SK-N-SH (cell line): ENCODE results near the gene ANKRD12. TPM values are rescaled to one million over a fixed set of nuclear protein-coding genes. Genes with fewer than 3 reads are reported as not detected.

ENCODE experiments used
- CTCF ChIA-PET: fragments of 300-600, 350-600 bp; formaldehyde crosslinking; extraction: SDS; loops from one replicate; lab custom pipeline; 2021; lab: Yijun Ruan, JAX
- POLR2A ChIA-PET: fragments of 350-600 bp; sonication (Branson Sonifier 250); formaldehyde crosslinking; extraction: SDS; loops from one replicate; lab custom pipeline; 2020; ENCODE audit warnings: antibody characterized with exemption, inconsistent platforms; lab: Yijun Ruan, JAX
- DNase-seq: peaks from one replicate; pipeline ENCODE4 v3.0.0; 2012
- H2AFZ ChIP-seq: fragments of 200-600 bp; sonication (generic); 2 replicates; pipeline ENCODE4 v1.8.1; 2016; ENCODE audit warnings: antibody characterized with exemption, mild to moderate bottlenecking, low read depth
- H3F3A ChIP-seq: fragments of 200-600 bp; sonication (generic); replicated peaks from 2 replicates; pipeline ENCODE3; 2016; ENCODE audit warnings: antibody characterized with exemption, mild to moderate bottlenecking; ENCODE audit not compliant: insufficient read depth
- H3K27ac ChIP-seq, 2 experiments: fragments of 200-500 bp in 1 of 2; fragments of 200-600 bp in 1 of 2; sonication (Bioruptor generic) in 1 of 2; sonication (generic), shearing (Covaris generic) in 1 of 2; 2 replicates each; pipeline versions ENCODE4 v1.5.1 to v1.6.1; 2014 to 2016; ENCODE audit warnings: low read depth in 2 of 2, inconsistent platforms in 1 of 2, low read length in 1 of 2, mild to moderate bottlenecking in 1 of 2, mixed read lengths in 1 of 2
- H3K27me3 ChIP-seq: fragments of 200-600 bp; sonication (generic), shearing (Covaris generic); 2 replicates; pipeline ENCODE4 v1.6.1; 2016; ENCODE audit warnings: mixed run types; ENCODE audit not compliant: insufficient read depth
- H3K36me3 ChIP-seq, 2 experiments: fragments of 200-500 bp in 1 of 2; fragments of 200-600 bp in 1 of 2; sonication (Bioruptor generic) in 1 of 2; sonication (generic) in 1 of 2; replicated peaks in 1 of 2; 2 replicates each; pipeline versions ENCODE3 to v1.5.1; 2014 to 2016; ENCODE audit warnings: low read length in 1 of 2, mild to moderate bottlenecking in 1 of 2; ENCODE audit not compliant: insufficient read depth in 2 of 2, control insufficient read depth in 1 of 2
- H3K4me1 ChIP-seq, 2 experiments: fragments of 200-500 bp in 1 of 2; fragments of 200-600 bp in 1 of 2; sonication (Bioruptor generic) in 1 of 2; sonication (generic), shearing (Covaris generic) in 1 of 2; 2 replicates each; pipeline versions ENCODE4 v1.5.1 to v1.6.1; 2014 to 2016; ENCODE audit warnings: low read depth in 1 of 2, low read length in 1 of 2, mixed run types in 1 of 2; ENCODE audit not compliant: insufficient read depth in 2 of 2, control insufficient read depth in 1 of 2
- H3K4me2 ChIP-seq: fragments of 200-600 bp; sonication (generic), shearing (Covaris generic); 2 replicates; pipeline ENCODE4 v1.6.1; 2017; ENCODE audit warnings: mixed run types
- H3K4me3 ChIP-seq, 2 experiments: fragments of 200-500 bp in 1 of 2; fragments of 200-600 bp in 1 of 2; sonication (Bioruptor generic) in 1 of 2; sonication (generic), shearing (Covaris generic) in 1 of 2; 2 replicates each; pipeline versions ENCODE4 v1.5.1 to v1.8.1; 2014 to 2016; ENCODE audit warnings: low read depth in 2 of 2, inconsistent platforms in 1 of 2, low read length in 1 of 2, mild to moderate bottlenecking in 1 of 2, mixed read lengths in 1 of 2, moderate library complexity in 1 of 2
- H3K79me2 ChIP-seq: fragments of 200-600 bp; sonication (generic); 2 replicates; pipeline ENCODE4 v1.8.1; 2017; ENCODE audit warnings: mild to moderate bottlenecking; ENCODE audit not compliant: insufficient read depth
- H3K9ac ChIP-seq: fragments of 200-600 bp; sonication (generic); 2 replicates; pipeline ENCODE4 v1.6.1; 2017; ENCODE audit warnings: mixed run types
- H3K9me2 ChIP-seq: fragments of 200-600 bp; sonication (generic); 2 replicates; pipeline ENCODE4 v1.6.1; 2017; ENCODE audit warnings: mixed run types
- H3K9me3 ChIP-seq: fragments of 200-600 bp; sonication (generic); 2 replicates; pipeline ENCODE4 v1.6.1; 2017; ENCODE audit warnings: mixed run types, mild to moderate bottlenecking, moderate library complexity
- H4K20me1 ChIP-seq: fragments of 200-600 bp; sonication (generic); 2 replicates; pipeline ENCODE4 v1.6.1; 2017; ENCODE audit warnings: mild to moderate bottlenecking, mixed run types; ENCODE audit not compliant: insufficient read depth
- ELF1 ChIP-seq: IDR thresholded peaks from 2 replicates; pipeline ENCODE4 v1.4.0; 2012
- EP300 ChIP-seq, 2 experiments: IDR thresholded peaks; 2 replicates each; pipeline versions ENCODE4 v1.4.0 to v1.6.1; 2012; ENCODE audit warnings: borderline replicate concordance in 1 of 2, low read depth in 1 of 2, low read length in 1 of 2
- EZH2phosphoT487 ChIP-seq: fragments of 200-600 bp; sonication (generic); IDR thresholded peaks from 2 replicates; pipeline ENCODE4 v1.6.1; 2017; ENCODE audit warnings: low read depth, mixed run types, mild to moderate bottlenecking, antibody characterized with exemption, moderate library complexity, borderline replicate concordance
- FOSL2 ChIP-seq: IDR thresholded peaks from 2 replicates; pipeline ENCODE4 v1.4.0; 2012; ENCODE audit warnings: low read depth, mild to moderate bottlenecking, moderate library complexity, borderline replicate concordance
- FOXM1 ChIP-seq: IDR thresholded peaks from 2 replicates; pipeline ENCODE4 v1.4.0; 2012; ENCODE audit warnings: low read depth, mild to moderate bottlenecking
- IRF3 ChIP-seq: fragments of 150-350 bp; IDR thresholded peaks from 2 replicates; pipeline ENCODE4 v1.6.1; 2016; ENCODE audit warnings: mild to moderate bottlenecking, low read depth, low read length
- JUND ChIP-seq: IDR thresholded peaks from 2 replicates; pipeline ENCODE4 v1.4.0; 2012
- MEF2A ChIP-seq: IDR thresholded peaks from 2 replicates; pipeline ENCODE4 v1.4.0; 2012; ENCODE audit warnings: low read depth, borderline replicate concordance
- NFIC ChIP-seq: IDR thresholded peaks from 2 replicates; pipeline ENCODE4 v1.4.0; 2012; ENCODE audit warnings: borderline replicate concordance
- POLR2AphosphoS5 ChIP-seq: IDR thresholded peaks from 2 replicates; pipeline ENCODE4 v1.6.1; 2012; ENCODE audit warnings: low read depth, low read length
- RCOR1 ChIP-seq: fragments of 150-350 bp; IDR thresholded peaks from 2 replicates; pipeline ENCODE4 v1.6.1; 2017; ENCODE audit warnings: antibody characterized with exemption, low read length
- REST ChIP-seq: IDR thresholded peaks from 2 replicates; pipeline ENCODE4 v1.6.1; 2012; ENCODE audit warnings: mild to moderate bottlenecking, low read depth, low read length, moderate library complexity
- RFX5 ChIP-seq: IDR thresholded peaks from 2 replicates; pipeline ENCODE4 v1.6.1; 2012; ENCODE audit warnings: mild to moderate bottlenecking, improper control_type of control experiment, low read length
- RXRA ChIP-seq: IDR thresholded peaks from 2 replicates; pipeline ENCODE4 v1.4.0; 2012; ENCODE audit warnings: low read depth, mild to moderate bottlenecking, borderline replicate concordance
- SIN3A ChIP-seq: IDR thresholded peaks from 2 replicates; pipeline ENCODE4 v1.6.1; 2012; ENCODE audit warnings: low read depth, mild to moderate bottlenecking, low read length, moderate library complexity, borderline replicate concordance
- SMC3 ChIP-seq: IDR thresholded peaks from 2 replicates; pipeline ENCODE4 v1.6.1; 2012; ENCODE audit warnings: low read depth, low read length, improper control_type of control experiment
- TAF1 ChIP-seq: IDR thresholded peaks from 2 replicates; pipeline ENCODE4 v1.6.1; 2012; ENCODE audit warnings: low read depth, mild to moderate bottlenecking, low read length, moderate library complexity, borderline replicate concordance
- TEAD4 ChIP-seq: IDR thresholded peaks from 2 replicates; pipeline ENCODE4 v1.4.0; 2012; ENCODE audit warnings: mild to moderate bottlenecking, borderline replicate concordance; ENCODE audit not compliant: insufficient read depth
- USF1 ChIP-seq: IDR thresholded peaks from 2 replicates; pipeline ENCODE4 v1.4.0; 2012; ENCODE audit warnings: low read depth, borderline replicate concordance
- USF2 ChIP-seq: fragments of 150-350 bp; IDR thresholded peaks from 2 replicates; pipeline ENCODE4 v1.6.1; 2017; ENCODE audit warnings: antibody characterized with exemption, low read length, low read depth, borderline replicate concordance
- WGBS: methylation state at CpG from one replicate; pipeline ENCODE4 v1.1.6; 2017; ENCODE audit warnings: low lambda C conversion rate; 5-methylcytosine and 5-hydroxymethylcytosine counted together
- polyA plus RNA-seq, 3 experiments: library from polyadenylated mRNA; depleted of rRNA; stranded (reverse); fragments of >200 nt; gene quantifications; 2 replicates each; pipeline ENCODE4 v1.2.3, GENCODE V29; 2012

ANKRD12 gene
- polyA plus RNA-seq, 1 of the 3 experiments (the other 2 are of a cell fraction) = 1.3 TPM

- TF ChIP-seq POLR2AphosphoS5 (no peak), MEF2A (no peak), USF1 (no peak), NFIC (no peak), FOXM1 (no peak), RFX5 (no peak)
Observed at GRCh38 chr18:9297007-9297393, 160.4 kb downstream of the ANKRD12 start (continued).

- H3K36me3 ChIP-seq = no peaks in the 10 kb centered on the region
- DNase-seq = no peak
- TF ChIP-seq EP300 (IDR thresholded peaks at IDR 0.05; ENCODE audit: borderline replicate concordance in 1 of 2, low read depth in 1 of 2, low read length in 1 of 2) = no peak
- no peak for TF ChIP-seq FOXM1
- TF ChIP-seq FOSL2 = no peak
- no peak for TF ChIP-seq RCOR1
- no peak for TF ChIP-seq ELF1
- no peak for TF ChIP-seq TAF1
- no peak for TF ChIP-seq RFX5
- no peak for TF ChIP-seq IRF3
- TF ChIP-seq SIN3A = no peak
- TF ChIP-seq REST = no peak
- no peak for TF ChIP-seq RXRA
- no peak for TF ChIP-seq USF1
- TF ChIP-seq MEF2A = no peak
- no peak for TF ChIP-seq NFIC
- no peak for TF ChIP-seq EZH2phosphoT487
- TF ChIP-seq SMC3 = no peak
- no peak for TF ChIP-seq JUND
- no peak for TF ChIP-seq USF2
- no peak for TF ChIP-seq POLR2AphosphoS5
- no peak for TF ChIP-seq TEAD4
- H3K4me2 ChIP-seq = no peak overlapping the region
- H3K9me2 ChIP-seq = no peaks in the 10 kb centered on the region
- CTCF ChIA-PET = interaction anchor here (1.6 kb wide), 1 partner anchor 8 kb away, joined by 3 read pairs; no protein-coding TSS in a partner anchor
- H3K27me3 ChIP-seq = no peaks in the 10 kb centered on the region
- POLR2A ChIA-PET = no interaction called here
- no peak overlapping the region for H2AFZ ChIP-seq
- no peaks in the 10 kb centered on the region for H3K79me2 ChIP-seq
- H3K4me3 ChIP-seq = no peak overlapping the region
- no peak overlapping the region for H3K27ac ChIP-seq
- H3F3A ChIP-seq = no peaks in the 10 kb centered on the region
- no peaks in the 10 kb centered on the region for H3K9me3 ChIP-seq
- WGBS = 78% methylated on average over 6 of the region's 6 CpGs
- no peaks in the 10 kb centered on the region for H4K20me1 ChIP-seq
- H3K4me1 ChIP-seq = no peaks in the 10 kb centered on the region
- no peak overlapping the region for H3K9ac ChIP-seq
Observed at GRCh38 chr18:9304388-9305070, 167.9 kb downstream of the ANKRD12 start.
